HEK293T (cell line): Measurements from ENCODE around the gene SUGCT.

Experiments used
- CTCF ChIA-PET: fragments of 350-600 bp; formaldehyde crosslinking; extraction: SDS; loops from one replicate; lab custom pipeline; 2021; ENCODE audit warnings: antibody characterized with exemption, inconsistent platforms; lab: Yijun Ruan, JAX
- POLR2A ChIA-PET: fragments of 350-600 bp; formaldehyde crosslinking; extraction: SDS; loops from one replicate; lab custom pipeline; 2020; ENCODE audit warnings: antibody characterized with exemption, inconsistent platforms; lab: Yijun Ruan, JAX
- DNase-seq: peaks from one replicate; pipeline ENCODE4 v3.0.0; 2012; ENCODE audit warnings: mixed read lengths; ENCODE audit errors: extremely low spot score
- ARNT ChIP-seq: fragments of 450-650 bp; IDR thresholded peaks from 2 replicates; pipeline ENCODE4 v1.6.1; 2017; ENCODE audit warnings: mild to moderate bottlenecking
- BHLHE40 ChIP-seq: fragments of 450-650 bp; IDR thresholded peaks from 2 replicates; pipeline ENCODE4 v1.6.1; 2016; ENCODE audit warnings: mild to moderate bottlenecking, moderate library complexity, borderline replicate concordance
- CTBP1 ChIP-seq: fragments of 450-650 bp; IDR thresholded peaks from 2 replicates; pipeline ENCODE4 v1.6.1; 2016; ENCODE audit warnings: borderline replicate concordance
- ELF4 ChIP-seq: fragments of 450-650 bp; IDR thresholded peaks from 2 replicates; pipeline ENCODE4 v1.6.1; 2017; ENCODE audit warnings: antibody characterized with exemption
- FOXA1 ChIP-seq: fragments of 450-650 bp; IDR thresholded peaks from 2 replicates; pipeline ENCODE4 v1.6.1; 2016; ENCODE audit warnings: mild to moderate bottlenecking
- FOXK2 ChIP-seq: fragments of 450-650 bp; IDR thresholded peaks from 2 replicates; pipeline ENCODE4 v1.6.1; 2016; ENCODE audit warnings: mild to moderate bottlenecking
- FOXM1 ChIP-seq: fragments of 450-650 bp; IDR thresholded peaks from 2 replicates; pipeline ENCODE4 v1.6.1; 2017; ENCODE audit warnings: mild to moderate bottlenecking, borderline replicate concordance
- HDGF ChIP-seq: fragments of 450-650 bp; IDR thresholded peaks from 2 replicates; pipeline ENCODE4 v1.6.1; 2017; ENCODE audit warnings: antibody characterized with exemption, borderline replicate concordance
- L3MBTL2 ChIP-seq: fragments of 450-650 bp; conservative IDR thresholded peaks from 2 replicates; pipeline ENCODE4 v1.6.1; 2016; ENCODE audit warnings: mild to moderate bottlenecking
- LEF1 ChIP-seq: fragments of 450-650 bp; IDR thresholded peaks from 2 replicates; pipeline ENCODE4 v1.6.1; 2017; ENCODE audit warnings: mild to moderate bottlenecking, borderline replicate concordance
- NFRKB ChIP-seq: fragments of 450-650 bp; IDR thresholded peaks from 2 replicates; pipeline ENCODE4 v1.6.1; 2016; ENCODE audit warnings: mild to moderate bottlenecking, moderate library complexity
- PKNOX1 ChIP-seq: fragments of 450-650 bp; IDR thresholded peaks from 2 replicates; pipeline ENCODE4 v1.6.1; 2016
- SP1 ChIP-seq: fragments of 450-650 bp; IDR thresholded peaks from 2 replicates; pipeline ENCODE4 v1.6.1; 2017
- SUZ12 ChIP-seq: fragments of 450-650 bp; IDR thresholded peaks from 2 replicates; pipeline ENCODE4 v1.6.1; 2016; ENCODE audit warnings: mild to moderate bottlenecking
- TARDBP ChIP-seq: fragments of 450-650 bp; IDR thresholded peaks from 2 replicates; pipeline ENCODE4 v1.6.1; 2016
- ZNF384 ChIP-seq: fragments of 450-650 bp; IDR thresholded peaks from 2 replicates; pipeline ENCODE4 v1.6.1; 2016

SUGCT gene

DNA sequence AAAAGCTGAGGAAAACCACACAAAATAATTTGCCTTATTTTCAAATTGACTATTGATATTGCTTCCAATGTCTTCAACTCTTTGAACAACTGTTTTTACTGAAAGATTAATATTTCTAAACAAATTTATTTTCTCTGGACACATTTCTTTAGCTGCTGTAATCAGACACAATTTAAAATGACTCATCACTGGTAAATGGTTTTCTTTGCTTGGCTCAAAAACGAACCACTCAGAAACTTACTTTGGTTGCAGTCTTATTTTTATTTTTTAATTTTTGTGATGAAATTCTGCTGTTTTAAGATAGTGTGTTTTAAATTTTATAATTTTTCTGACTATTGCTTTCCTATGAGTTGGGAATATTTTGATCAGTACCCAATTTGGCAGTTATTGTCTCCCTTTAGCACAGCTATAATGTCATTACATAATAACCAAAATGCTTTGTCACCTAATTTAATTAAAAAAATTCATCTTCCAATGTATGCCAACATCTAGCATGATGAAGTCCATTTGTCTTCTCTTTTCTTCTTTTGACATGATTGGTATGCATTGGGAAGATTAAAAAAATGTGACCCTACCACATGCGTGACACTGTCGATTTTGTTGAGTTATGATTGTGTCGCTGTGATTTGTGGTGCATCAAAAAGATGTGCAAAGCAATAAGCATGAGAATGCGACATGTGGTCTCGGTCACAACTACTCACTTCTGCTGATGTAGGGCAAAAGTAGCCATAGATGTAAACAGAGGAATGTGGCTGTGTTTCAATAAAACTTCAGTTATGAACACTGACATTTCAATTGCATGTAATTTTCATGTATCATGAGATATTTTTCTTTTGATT, 222.3 kb downstream of the SUGCT start:
- DNase-seq, result no peak
- TF ChIP-seq ZNF384 (no peak), TARDBP (no peak), ELF4 (no peak), FOXK2 (no peak), NFRKB (no peak), SUZ12 (no peak), PKNOX1 (no peak), L3MBTL2 (no peak), HDGF (no peak), CTBP1 (no peak), FOXM1 (no peak), SP1 (no peak)
- POLR2A ChIA-PET, result no interaction called here
- CTCF ChIA-PET, result no interaction called here

DNA sequence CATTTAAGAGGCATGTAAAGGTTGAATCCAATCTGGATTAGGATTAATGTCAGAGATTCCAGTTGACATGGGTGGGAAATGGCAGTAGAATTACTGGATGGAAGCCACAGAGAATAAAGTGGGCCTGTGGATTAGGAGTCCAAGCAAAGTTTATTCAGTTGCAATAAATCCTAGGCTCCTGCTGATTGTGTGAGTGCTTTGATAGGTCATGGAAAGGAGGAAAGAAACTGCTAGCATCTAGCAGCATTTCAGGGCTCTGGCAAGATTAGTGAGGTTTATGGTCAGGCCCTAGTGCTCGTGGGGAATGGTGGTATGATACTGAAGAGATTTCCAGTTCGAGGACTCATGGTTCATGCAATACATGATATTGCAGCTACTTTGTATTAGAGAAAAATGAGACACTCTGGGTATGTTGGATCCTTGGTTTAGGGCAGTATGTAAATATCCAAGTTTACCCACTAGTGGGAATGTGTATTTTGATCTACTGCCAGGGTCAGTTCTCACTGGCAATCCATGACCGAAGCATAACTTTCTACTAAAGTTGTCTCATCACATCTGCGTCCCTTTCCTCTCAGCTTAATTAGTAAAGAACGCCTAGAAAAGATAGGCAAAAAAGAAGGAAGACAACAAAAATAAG, 235.0 kb downstream of the SUGCT start:
- TF ChIP-seq LEF1 (no peak), L3MBTL2 (no peak), BHLHE40 (no peak), TARDBP (no peak), CTBP1 (no peak), NFRKB (no peak), FOXK2 (no peak), FOXM1 (no peak), SUZ12 (no peak), SP1 (no peak), PKNOX1 (no peak), ARNT (no peak)
- ChIA-PET CTCF (no interaction called here), POLR2A (no interaction called here)
- DNase-seq, result no peak

DNA sequence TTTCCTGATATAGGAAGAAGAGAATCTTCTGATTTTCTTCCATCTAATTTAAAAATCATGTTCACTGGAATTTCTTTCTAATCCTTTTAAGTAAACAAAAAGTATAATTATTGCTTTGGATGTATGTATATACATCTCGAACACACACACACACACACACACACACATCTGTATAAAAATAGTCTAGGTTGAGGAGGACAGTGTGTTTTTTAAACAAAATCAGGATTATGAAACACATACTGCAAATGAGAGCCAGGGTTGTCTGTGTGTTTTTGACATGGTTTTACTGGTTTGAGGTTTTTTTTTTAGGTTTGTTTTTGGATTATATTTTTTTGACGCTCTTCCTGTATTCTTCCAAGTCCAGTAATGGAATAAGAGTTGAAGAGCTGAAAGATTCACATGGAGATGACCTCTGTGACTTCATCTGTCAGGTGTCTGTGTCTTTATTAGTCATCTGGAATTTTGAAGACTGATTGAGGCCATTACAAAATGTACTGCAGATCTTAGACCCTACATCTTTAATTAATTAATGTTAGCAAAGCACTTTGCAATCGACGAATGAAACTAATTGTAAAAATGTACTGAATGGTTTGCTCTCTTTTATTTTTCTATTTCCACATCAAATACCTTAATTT, 237.1 kb downstream of the SUGCT start:
- ChIA-PET POLR2A (no interaction called here), CTCF (no interaction called here)
- TF ChIP-seq ARNT (no peak), TARDBP (no peak), ZNF384 (no peak), CTBP1 (no peak), FOXA1 (no peak), PKNOX1 (no peak), NFRKB (no peak), HDGF (no peak)
- no peak for DNase-seq

DNA sequence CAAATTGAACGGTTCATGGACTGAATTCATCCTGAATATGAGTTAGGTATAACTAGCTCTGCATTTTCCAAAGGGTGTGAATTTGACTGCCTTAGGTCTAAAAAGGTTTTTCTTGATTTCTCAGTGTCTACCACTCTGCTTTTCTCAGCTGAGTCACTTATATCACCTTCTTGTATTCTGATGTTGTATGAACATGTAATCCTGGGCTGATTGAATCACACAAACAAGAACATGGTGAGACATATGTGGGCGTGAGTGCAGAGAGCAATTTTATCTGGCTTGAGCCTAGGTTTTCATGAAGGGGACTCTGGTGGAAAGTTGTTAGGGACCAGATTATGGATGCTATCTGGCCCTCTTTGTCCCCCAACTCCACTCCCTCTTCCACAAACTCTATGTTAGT, 239.8 kb downstream of the SUGCT start:
- POLR2A ChIA-PET, result no interaction called here
- no peak for TF ChIP-seq LEF1
- no peak for TF ChIP-seq FOXM1
- TF ChIP-seq ZNF384, result no peak
- no peak for TF ChIP-seq PKNOX1
- no peak for TF ChIP-seq FOXK2
- TF ChIP-seq NFRKB, result no peak
- TF ChIP-seq ARNT, result no peak
- TF ChIP-seq BHLHE40, result no peak
- no peak for TF ChIP-seq FOXA1
- no peak for TF ChIP-seq SUZ12
- TF ChIP-seq L3MBTL2, result no peak
- no peak for TF ChIP-seq CTBP1
- TF ChIP-seq TARDBP, result no peak
- no peak for TF ChIP-seq SP1
- no peak for TF ChIP-seq HDGF
- no peak for TF ChIP-seq ELF4

GRCh38 chr7:40380111-40380510, 245.3 kb downstream of the SUGCT start:
- POLR2A ChIA-PET, result no interaction called here
- DNase-seq, result no peak
- TF ChIP-seq NFRKB, result no peak
- no peak for TF ChIP-seq BHLHE40
- no peak for TF ChIP-seq TARDBP
- TF ChIP-seq CTBP1, result no peak
- TF ChIP-seq SUZ12, result no peak
- no peak for TF ChIP-seq ELF4
- CTCF ChIA-PET, result no interaction called here

More for the DNA sequence above, 239.8 kb downstream of the SUGCT start:
- CTCF ChIA-PET, result no interaction called here
- no peak for DNase-seq
